H9 (cell line): ENCODE data around the gene PPRC1. TPM values are rescaled to one million over a fixed set of nuclear protein-coding genes. Genes with fewer than 3 reads are reported as not detected.

Source experiments
- DNase-seq: peaks from one replicate; pipeline ENCODE4 v3.0.0-alpha.2; 2017
- H2AFZ ChIP-seq: one replicate; pipeline ENCODE4 v1.6.1; 2013; ENCODE audit warnings: mild to moderate bottlenecking, low read length, control low read depth, moderate library complexity
- H2AK5ac ChIP-seq: 2 replicates; pipeline ENCODE4 v1.6.1; 2013; ENCODE audit warnings: low read length, control low read depth, mixed read lengths; ENCODE audit not compliant: insufficient read length
- H2BK120ac ChIP-seq: one replicate; pipeline ENCODE4 v1.6.1; 2013; ENCODE audit warnings: low read depth, mild to moderate bottlenecking, low read length, control low read depth, inconsistent platforms; ENCODE audit not compliant: poor library complexity, severe bottlenecking
- H2BK12ac ChIP-seq: 2 replicates; pipeline ENCODE4 v1.6.1; 2013; ENCODE audit warnings: low read length, control low read depth, mixed read lengths, low read depth; ENCODE audit not compliant: insufficient read length
- H2BK15ac ChIP-seq: 2 replicates; pipeline ENCODE4 v1.6.1; 2013; ENCODE audit warnings: low read depth, low read length, control low read depth
- H2BK20ac ChIP-seq: one replicate; pipeline ENCODE4 v1.6.1; 2013; ENCODE audit warnings: low read depth, mild to moderate bottlenecking, low read length, control low read depth, inconsistent platforms; ENCODE audit not compliant: poor library complexity, severe bottlenecking
- H2BK5ac ChIP-seq: 2 replicates; pipeline ENCODE4 v1.6.1; 2013; ENCODE audit warnings: low read length, control low read depth, mixed read lengths; ENCODE audit not compliant: insufficient read length
- H3K14ac ChIP-seq: 2 replicates; pipeline ENCODE4 v1.6.1; 2013; ENCODE audit warnings: low read length, control low read depth; ENCODE audit not compliant: insufficient read depth
- H3K18ac ChIP-seq: 2 replicates; pipeline ENCODE4 v1.6.1; 2013; ENCODE audit warnings: low read depth, mild to moderate bottlenecking, mixed read lengths, low read length, control low read depth; ENCODE audit not compliant: insufficient read length
- H3K23ac ChIP-seq: 2 replicates; pipeline ENCODE4 v1.6.1; 2013; ENCODE audit warnings: low read length, control low read depth, mixed read lengths, low read depth; ENCODE audit not compliant: insufficient read length
- H3K23me2 ChIP-seq: 2 replicates; pipeline ENCODE4 v1.6.1; 2013; ENCODE audit warnings: low read depth, mild to moderate bottlenecking, mixed read lengths, low read length, control low read depth; ENCODE audit not compliant: insufficient read length, poor library complexity, severe bottlenecking
- H3K27ac ChIP-seq: 2 replicates; pipeline ENCODE4 v1.5.1; 2013; ENCODE audit warnings: low read length, control low read depth, mixed read lengths, low read depth; ENCODE audit not compliant: insufficient read length
- H3K27me3 ChIP-seq: 2 replicates; pipeline ENCODE4 v1.6.1; 2013; ENCODE audit warnings: low read length, control low read depth, inconsistent platforms; ENCODE audit not compliant: insufficient read depth
- H3K4ac ChIP-seq: 2 replicates; pipeline ENCODE4 v1.6.1; 2013; ENCODE audit warnings: low read depth, mild to moderate bottlenecking, control low read depth, inconsistent platforms, low read length, moderate library complexity
- H3K4me1 ChIP-seq: 2 replicates; pipeline ENCODE4 v1.6.1; 2013; ENCODE audit warnings: low read length, control low read depth, inconsistent platforms; ENCODE audit not compliant: insufficient read depth
- H3K4me2 ChIP-seq: 2 replicates; pipeline ENCODE4 v1.6.1; 2013; ENCODE audit warnings: low read length, control low read depth, mixed read lengths; ENCODE audit not compliant: insufficient read length, insufficient read depth
- H3K56ac ChIP-seq: 2 replicates; pipeline ENCODE4 v1.6.1; 2013; ENCODE audit warnings: low read depth, mild to moderate bottlenecking, mixed read lengths, low read length, control low read depth; ENCODE audit not compliant: insufficient read length
- H3K79me1 ChIP-seq: 2 replicates; pipeline ENCODE4 v1.6.1; 2013; ENCODE audit warnings: low read depth, mild to moderate bottlenecking, moderate library complexity, low read length, control low read depth, inconsistent platforms; ENCODE audit not compliant: insufficient read depth, poor library complexity, severe bottlenecking
- H3K79me2 ChIP-seq: 2 replicates; pipeline ENCODE4 v1.6.1; 2013; ENCODE audit warnings: low read length, control low read depth, inconsistent platforms; ENCODE audit not compliant: insufficient read depth
- H3K9ac ChIP-seq: 2 replicates; pipeline ENCODE4 v1.6.1; 2013; ENCODE audit warnings: low read length, control low read depth, mixed read lengths; ENCODE audit not compliant: insufficient read length; ENCODE audit errors: extremely low read depth
- H3K9me3 ChIP-seq: one replicate; pipeline ENCODE4 v1.6.1; 2013; ENCODE audit warnings: low read depth, low read length, inconsistent platforms; ENCODE audit not compliant: control insufficient read depth
- H3T11ph ChIP-seq: one replicate; pipeline ENCODE4 v1.6.1; 2013; ENCODE audit warnings: mild to moderate bottlenecking, low read length, control low read depth, inconsistent platforms
- H4K20me1 ChIP-seq: one replicate; pipeline ENCODE4 v1.6.1; 2013; ENCODE audit not compliant: control insufficient read depth, insufficient read length, insufficient read depth
- H4K5ac ChIP-seq: 2 replicates; pipeline ENCODE4 v1.6.1; 2013; ENCODE audit warnings: low read depth, mild to moderate bottlenecking, mixed read lengths, low read length, control low read depth; ENCODE audit not compliant: insufficient read length
- H4K8ac ChIP-seq: replicated peaks from 2 replicates; pipeline ENCODE4 v1.6.1; 2013; ENCODE audit warnings: low read length, control low read depth, mixed read lengths, low read depth; ENCODE audit not compliant: insufficient read length
- H4K91ac ChIP-seq: 2 replicates; pipeline ENCODE4 v1.6.1; 2013; ENCODE audit warnings: low read depth, mild to moderate bottlenecking, moderate library complexity, mixed read lengths, low read length, control low read depth; ENCODE audit not compliant: insufficient read length
- H3K27ac Mint-ChIP-seq, 3 experiments: 2 replicates in 2 of 3; 3 replicates in 1 of 3; pipeline ENCODE4 v1.8.0; 2020 to 2021; ENCODE audit warnings: mixed read lengths in 3 of 3, mild to moderate bottlenecking in 1 of 3, moderate library complexity in 1 of 3
- H3K27me3 Mint-ChIP-seq: 2 replicates; pipeline ENCODE4 v1.8.0; 2021; ENCODE audit warnings: low read depth, mild to moderate bottlenecking, moderate library complexity, mixed read lengths
- H3K36me3 Mint-ChIP-seq, 3 experiments: 2 replicates in 2 of 3; 3 replicates in 1 of 3; pipeline ENCODE4 v1.8.0; 2020 to 2021; ENCODE audit warnings: low read depth in 3 of 3, mixed read lengths in 3 of 3; ENCODE audit not compliant: insufficient read depth in 1 of 3
- H3K4me1 Mint-ChIP-seq, 2 experiments: 2 replicates each; pipeline ENCODE4 v1.8.0; 2020; ENCODE audit warnings: mixed read lengths in 2 of 2
- H3K4me3 Mint-ChIP-seq, 2 experiments: 2 replicates in 1 of 2; 3 replicates in 1 of 2; pipeline ENCODE4 v1.8.0; 2020 to 2021; ENCODE audit warnings: mild to moderate bottlenecking in 2 of 2, mixed read lengths in 2 of 2, moderate library complexity in 1 of 2
- H3K9me3 Mint-ChIP-seq, 2 experiments: 2 replicates in 1 of 2; 3 replicates in 1 of 2; pipeline ENCODE4 v1.8.0; 2020; ENCODE audit warnings: mild to moderate bottlenecking in 2 of 2, mixed read lengths in 2 of 2, moderate library complexity in 1 of 2
- WGBS: extraction: QIAGEN DNeasy Blood & Tissue Kit; methylation state at CpG from one replicate; pipeline ENCODE4 v1.1.7; 2013; ENCODE audit warnings: missing lambda C conversion rate, low lambda C conversion rate, mixed read lengths; ENCODE audit not compliant: insufficient read length; ENCODE audit errors: extremely low coverage; 5-methylcytosine and 5-hydroxymethylcytosine counted together
- total RNA-seq: library from RNA; stranded (reverse); gene quantifications from 2 replicates; pipeline ENCODE4 v1.2.1, GENCODE V29; 2021
- TF ChIP-seq, protein P1 (sequence below): fragments of 200-600 bp; sonication (generic); conservative IDR thresholded peaks from 3 replicates; pipeline ENCODE4 v1.8.0; 2021; ENCODE audit warnings: antibody characterized with exemption, mild to moderate bottlenecking

PPRC1 gene
- total RNA-seq, 1 experiment from 2014 or later, result 121 TPM

DNA sequence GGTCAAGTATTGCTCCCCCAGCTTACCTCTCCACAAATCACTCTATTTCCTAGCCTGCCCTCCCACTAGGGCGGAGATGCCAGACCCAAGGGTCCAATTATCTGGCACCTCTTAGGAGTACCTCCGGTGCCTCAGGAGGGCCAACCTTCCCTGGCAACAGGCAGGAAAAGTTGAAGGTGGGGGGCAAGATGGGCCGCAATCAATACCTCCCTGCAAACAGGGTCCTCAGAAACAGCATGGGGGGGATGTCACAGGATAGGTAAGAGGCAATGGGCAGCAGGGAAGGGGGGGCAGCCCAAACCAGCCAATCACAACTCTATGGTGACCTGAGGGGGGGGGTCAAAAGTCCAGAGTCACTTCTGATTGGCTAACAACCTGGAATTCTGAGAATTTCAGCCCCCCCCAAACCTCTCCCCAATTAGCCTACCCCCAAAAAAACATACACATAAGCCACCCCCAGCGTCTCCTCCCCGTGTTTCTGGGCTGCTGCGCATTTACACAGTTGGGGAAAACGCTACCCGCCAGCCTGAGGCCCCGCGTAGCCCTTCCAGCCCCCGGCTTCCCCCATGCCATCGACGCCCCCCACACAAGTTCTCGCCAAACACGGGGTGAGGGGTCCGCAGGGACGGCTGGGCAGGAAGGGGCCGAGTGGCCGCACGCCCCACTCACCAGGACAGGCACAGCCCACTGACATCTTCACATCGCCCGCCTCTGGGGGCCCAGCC is 13.3 kb upstream of the PPRC1 start:
- H4K20me1 ChIP-seq, result no peaks in the 10 kb centered on the region
- H4K8ac ChIP-seq, result no peak overlapping the region
- no peak overlapping the region for H4K91ac ChIP-seq
- H3K79me1 ChIP-seq, result no peaks in the 10 kb centered on the region
- H2AFZ ChIP-seq, result no peak overlapping the region
- peaks cover 13% of the 10 kb centered on the region; the same call in 1 of the 2 replicates for H3K79me2 ChIP-seq
- no peak overlapping the region for H2AK5ac ChIP-seq
- no peak overlapping the region for H3K27ac ChIP-seq
- no peak overlapping the region for H2BK15ac ChIP-seq
- DNase-seq, result peak; percentile 80
- Mint-ChIP-seq H3K36me3 (no peaks in the 10 kb centered on the region; a peak in 1 of 7 replicates), H3K4me3 (peak overlapping the region; percentile 82 to 93), H3K9me3 (no peaks in the 10 kb centered on the region), H3K27me3 (no peaks in the 10 kb centered on the region), H3K4me1 (peaks cover 66% of the 10 kb centered on the region in 2 experiments), H3K27ac (peak overlapping the region; percentile 23 to 99 (median 94); a peak in 5 of 7 replicates)
- no peak overlapping the region for H4K5ac ChIP-seq
- TF ChIP-seq, protein P1, sequence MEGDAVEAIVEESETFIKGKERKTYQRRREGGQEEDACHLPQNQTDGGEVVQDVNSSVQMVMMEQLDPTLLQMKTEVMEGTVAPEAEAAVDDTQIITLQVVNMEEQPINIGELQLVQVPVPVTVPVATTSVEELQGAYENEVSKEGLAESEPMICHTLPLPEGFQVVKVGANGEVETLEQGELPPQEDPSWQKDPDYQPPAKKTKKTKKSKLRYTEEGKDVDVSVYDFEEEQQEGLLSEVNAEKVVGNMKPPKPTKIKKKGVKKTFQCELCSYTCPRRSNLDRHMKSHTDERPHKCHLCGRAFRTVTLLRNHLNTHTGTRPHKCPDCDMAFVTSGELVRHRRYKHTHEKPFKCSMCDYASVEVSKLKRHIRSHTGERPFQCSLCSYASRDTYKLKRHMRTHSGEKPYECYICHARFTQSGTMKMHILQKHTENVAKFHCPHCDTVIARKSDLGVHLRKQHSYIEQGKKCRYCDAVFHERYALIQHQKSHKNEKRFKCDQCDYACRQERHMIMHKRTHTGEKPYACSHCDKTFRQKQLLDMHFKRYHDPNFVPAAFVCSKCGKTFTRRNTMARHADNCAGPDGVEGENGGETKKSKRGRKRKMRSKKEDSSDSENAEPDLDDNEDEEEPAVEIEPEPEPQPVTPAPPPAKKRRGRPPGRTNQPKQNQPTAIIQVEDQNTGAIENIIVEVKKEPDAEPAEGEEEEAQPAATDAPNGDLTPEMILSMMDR, result no peak
- no peak overlapping the region for H3T11ph ChIP-seq
- no peak overlapping the region for H2BK20ac ChIP-seq
- no peak overlapping the region for H3K4ac ChIP-seq
- H3K9me3 ChIP-seq, result no peaks in the 10 kb centered on the region
- peak overlapping the region; percentile 7 for H2BK120ac ChIP-seq
- H2BK12ac ChIP-seq, result no peak overlapping the region
- H3K27me3 ChIP-seq, result no peaks in the 10 kb centered on the region
- no CpG with 5 or more reads among the region's 22 CpGs for WGBS
- H3K9ac ChIP-seq, result peak overlapping the region; percentile 57
- peaks cover 24% of the 10 kb centered on the region for H3K4me1 ChIP-seq
- H3K14ac ChIP-seq, result peak overlapping the region; percentile 53; the same call in 1 of the 2 replicates
- H2BK5ac ChIP-seq, result no peak overlapping the region
- peak overlapping the region; percentile 24 for H3K18ac ChIP-seq
- no peak overlapping the region for H3K56ac ChIP-seq
- peaks cover 20% of the 10 kb centered on the region for H3K23me2 ChIP-seq
- no peak overlapping the region for H3K23ac ChIP-seq
- H3K4me2 ChIP-seq, result peak overlapping the region; percentile 72
